Hypothalamus (tissue), 51 donors: ENCODE data around the gene SELENOV.

Source experiments
- DNase-seq, 51 donors: peaks; one replicate each; lab custom pipeline; 2025; lab: John Stamatoyannopoulos, UW

The SELENOV gene

GRCh38 chr19:39517432-39517831 is 2.5 kb downstream of the SELENOV start:
- no peak for DNase-seq

GRCh38 chr19:39518458-39518857 is 3.5 kb downstream of the SELENOV start:
- DNase-seq: no peak

- DNase-seq: no peak
Observed at GRCh38 chr19:39518975-39519374, 4.0 kb downstream of the SELENOV start.

- no peak for DNase-seq
Observed at GRCh38 chr19:39520541-39521484, 5.9 kb downstream of the SELENOV start.

GRCh38 chr19:39524495-39524894 is 9.6 kb downstream of the SELENOV start:
- no peak for DNase-seq

- no peak for DNase-seq
Observed at GRCh38 chr19:39525205-39525604, 10.3 kb downstream of the SELENOV start.

- DNase-seq: no peak
Observed at GRCh38 chr19:39531834-39532232, 16.9 kb downstream of the SELENOV start.

GRCh38 chr19:39532233-39533002 is 17.5 kb downstream of the SELENOV start, which contains the start of gene EID2B:
Gene EID2B, minus strand, starts transcription at chr19:39532852. Its CDS starts 50 bp downstream, at chr19:39532802.
- peak; percentile 50 to 95 (median 89) for DNase-seq

- DNase-seq: no peak
Observed at GRCh38 chr19:39533003-39533512, 18.1 kb downstream of the SELENOV start.

GRCh38 chr19:39533791-39534190 is 18.9 kb downstream of the SELENOV start:
- no peak for DNase-seq

GRCh38 chr19:39539165-39539517 is 24.2 kb downstream of the SELENOV start:
- no peak for DNase-seq

GRCh38 chr19:39539518-39540332 is 24.8 kb downstream of the SELENOV start, which contains the start of gene EID2:
Gene EID2, minus strand, starts transcription at chr19:39540161. Its CDS starts 82 bp downstream, at chr19:39540079.
- peak; percentile 62 to 97 (median 92) for DNase-seq

GRCh38 chr19:39540333-39540673 is 25.4 kb downstream of the SELENOV start:
- no peak for DNase-seq

- DNase-seq: peak in 9 of 51 donors; percentile 2 to 45 (median 11)
Observed at GRCh38 chr19:39542206-39542605, 27.3 kb downstream of the SELENOV start.

- DNase-seq: no peak
Observed at GRCh38 chr19:39543477-39543857, 28.5 kb downstream of the SELENOV start.

- no peak for DNase-seq
Observed at GRCh38 chr19:39544226-39544903, 29.4 kb downstream of the SELENOV start.

- no peak for DNase-seq
Observed at GRCh38 chr19:39544911-39545310, 30.0 kb downstream of the SELENOV start.

- DNase-seq: no peak
Observed at GRCh38 chr19:39546599-39546998, 31.7 kb downstream of the SELENOV start.

- no peak for DNase-seq
Observed at GRCh38 chr19:39550197-39550596, 35.3 kb downstream of the SELENOV start.

- DNase-seq: no peak
Observed at GRCh38 chr19:39553082-39553652, 38.2 kb downstream of the SELENOV start.
